Body of pancreas (tissue), 4 donors: ENCODE data around the gene EYS. TPM values are rescaled to one million over a fixed set of nuclear protein-coding genes. Genes with fewer than 3 reads are reported as not detected.

Experiments
- ATAC-seq: fragments of 150-250 bp; one replicate; pipeline ENCODE4 v1.9.1; 2016
- DNase-seq, 4 donors: peaks; one replicate each; pipeline ENCODE4 v3.0.0-alpha.2; 2019
- H3K27ac ChIP-seq, 4 donors: fragments of 200-600 bp; sonication (generic); 1 replicate in 3 of 4; 2 replicates in 1 of 4; pipeline versions ENCODE4 v1.5.1 to v1.6.1; 2016 to 2019; ENCODE audit warnings: mild to moderate bottlenecking in 1 of 4, mixed read lengths in 1 of 4, moderate library complexity in 1 of 4
- H3K27me3 ChIP-seq, 2 donors: fragments of 200-600 bp; sonication (generic); one replicate each; pipeline ENCODE4 v1.6.0; 2016; ENCODE audit warnings: mild to moderate bottlenecking in 1 of 2
- H3K36me3 ChIP-seq, 2 donors: fragments of 200-600 bp; sonication (generic); replicated peaks in 1 of 2; 2 replicates each; pipeline ENCODE4 v1.5.1; 2016; ENCODE audit warnings: low read depth in 2 of 2; ENCODE audit not compliant: insufficient read depth in 1 of 2
- H3K4me1 ChIP-seq: fragments of 200-600 bp; sonication (generic); one replicate; pipeline ENCODE4 v1.6.0; 2016
- H3K4me3 ChIP-seq, 2 donors: fragments of 200-600 bp; sonication (generic); 1 replicate in 1 of 2; 2 replicates in 1 of 2; pipeline ENCODE4 v1.5.1; 2016 to 2019
- H3K9me3 ChIP-seq, 3 donors: fragments of 200-600 bp; sonication (generic); 1 replicate in 2 of 3; 2 replicates in 1 of 3; pipeline ENCODE4 v1.5.1; 2016
- CTCF ChIP-seq, 7 experiments: fragments of 450-650 bp in 4 of 7; fragments of 200-600 bp in 3 of 7; sonication (generic) in 3 of 7; IDR thresholded peaks; one replicate each; pipeline ENCODE4 v1.5.1; 2016 to 2019; ENCODE audit warnings: antibody characterized with exemption in 7 of 7
- POLR2A ChIP-seq, 3 donors: fragments of 450-650 bp; IDR thresholded peaks; one replicate each; pipeline ENCODE4 v1.6.1; 2016; ENCODE audit warnings: antibody characterized with exemption in 3 of 3, mild to moderate bottlenecking in 2 of 3
- WGBS, 2 donors: methylation state at CpG; one replicate each; pipeline ENCODE4 v1.1.5; 2017; 5-methylcytosine and 5-hydroxymethylcytosine counted together
- intact Hi-C: fragments of 100-400 bp; cut with DNase I; formaldehyde crosslinking; loops from one replicate; pipeline ENCODE4 v1.15.1; 2023
- total RNA-seq, 2 donors: library from RNA; depleted of rRNA; stranded (reverse); fragments of >200 nt; gene quantifications; one replicate each; pipeline ENCODE4 v1.1.0, GENCODE V29; 2016

Gene EYS
- total RNA-seq, 2 donors from 2014 or later: 0.26 TPM; not detected in 1

- ATAC-seq (no peak), DNase-seq (no peak)
- H3K9me3 ChIP-seq: no peaks in the 10 kb centered on the region
- no peak overlapping the region for H3K4me3 ChIP-seq
- intact Hi-C loops: no loop called here
- H3K27ac ChIP-seq: no peak overlapping the region
- no peaks in the 10 kb centered on the region for H3K36me3 ChIP-seq
- H3K4me1 ChIP-seq: no peaks in the 10 kb centered on the region
- no peaks in the 10 kb centered on the region for H3K27me3 ChIP-seq
- TF ChIP-seq POLR2A (IDR thresholded peaks at IDR 0.05) (no peak), CTCF (IDR thresholded peaks at IDR 0.05) (no peak)
Observed at GRCh38 chr6:64948261-64948660, 758.8 kb downstream of the EYS start.

GRCh38 chr6:64945450-64945849 lies 761.6 kb downstream of the EYS start:
- WGBS, 2 donors: 93 to 96% methylated on average over 2 of the region's 2 CpGs
- no peaks in the 10 kb centered on the region for H3K27me3 ChIP-seq
- H3K4me3 ChIP-seq: no peak overlapping the region
- no peak for TF ChIP-seq POLR2A (IDR thresholded peaks at IDR 0.05)
- TF ChIP-seq CTCF (IDR thresholded peaks at IDR 0.05): no peak
- no peaks in the 10 kb centered on the region for H3K36me3 ChIP-seq
- H3K27ac ChIP-seq: no peak overlapping the region
- ATAC-seq: no peak
- no peak for DNase-seq
- intact Hi-C loops: no loop called here
- H3K9me3 ChIP-seq: no peaks in the 10 kb centered on the region
- H3K4me1 ChIP-seq: no peaks in the 10 kb centered on the region

GRCh38 chr6:64932486-64932885 lies 774.5 kb downstream of the EYS start:
- H3K9me3 ChIP-seq: no peaks in the 10 kb centered on the region
- DNase-seq: no peak
- ATAC-seq: no peak
- H3K4me1 ChIP-seq: no peaks in the 10 kb centered on the region
- TF ChIP-seq POLR2A (IDR thresholded peaks at IDR 0.05) (no peak), CTCF (IDR thresholded peaks at IDR 0.05) (no peak)
- 84 to 85% methylated on average over 1 of the region's 1 CpG for WGBS, 2 donors
- H3K27ac ChIP-seq: no peak overlapping the region
- H3K36me3 ChIP-seq: no peaks in the 10 kb centered on the region
- H3K4me3 ChIP-seq: no peak overlapping the region
- intact Hi-C loops: no loop called here
- H3K27me3 ChIP-seq: no peaks in the 10 kb centered on the region

GRCh38 chr6:64930681-64931080 lies 776.3 kb downstream of the EYS start:
- Histone ChIP-seq H3K4me1 (no peaks in the 10 kb centered on the region), H3K36me3 (no peaks in the 10 kb centered on the region), H3K4me3 (no peak overlapping the region), H3K9me3 (no peaks in the 10 kb centered on the region), H3K27ac (no peak overlapping the region), H3K27me3 (no peaks in the 10 kb centered on the region)
- no peak for DNase-seq
- intact Hi-C loops: no loop called here
- no peak for ATAC-seq
- TF ChIP-seq CTCF (IDR thresholded peaks at IDR 0.05) (no peak), POLR2A (IDR thresholded peaks at IDR 0.05) (no peak)
- 71% methylated on average over 2 of the region's 2 CpGs for WGBS, 2 donors

GRCh38 chr6:64926051-64926450 lies 781.0 kb downstream of the EYS start:
- intact Hi-C loops: no loop called here
- ATAC-seq (no peak), DNase-seq (no peak)
- TF ChIP-seq CTCF (IDR thresholded peaks at IDR 0.05) (no peak), POLR2A (IDR thresholded peaks at IDR 0.05) (no peak)
- no peaks in the 10 kb centered on the region for H3K36me3 ChIP-seq
- no peaks in the 10 kb centered on the region for H3K27me3 ChIP-seq
- no peaks in the 10 kb centered on the region for H3K9me3 ChIP-seq
- H3K27ac ChIP-seq: no peak overlapping the region
- no peak overlapping the region for H3K4me3 ChIP-seq
- H3K4me1 ChIP-seq: no peaks in the 10 kb centered on the region
